HEK293 (cell line): Measurements from ENCODE around the gene UNCX.

Experiments used
- CTCF ChIP-seq: fragments of 450-650 bp; formaldehyde crosslinking; IDR thresholded peaks from 2 replicates; pipeline ENCODE4 v1.5.1; 2016; ENCODE audit warnings: missing biosample characterization, missing genetic modification characterization
- KLF7 ChIP-seq: fragments of 450-650 bp; formaldehyde crosslinking; IDR thresholded peaks from 2 replicates; pipeline ENCODE4 v1.5.1; 2016; ENCODE audit warnings: missing biosample characterization, missing genetic modification characterization, borderline replicate concordance
- REST ChIP-seq: fragments of 450-650 bp; formaldehyde crosslinking; IDR thresholded peaks from 2 replicates; pipeline ENCODE4 v1.5.1; 2016; ENCODE audit warnings: missing biosample characterization, missing genetic modification characterization
- SETDB1 ChIP-seq: IDR thresholded peaks from one replicate; pipeline ENCODE4 v1.6.1; 2017; ENCODE audit warnings: mild to moderate bottlenecking, low read length, moderate library complexity, mixed read lengths; ENCODE audit not compliant: insufficient read length
- ZNF23 ChIP-seq: fragments of 450-650 bp; formaldehyde crosslinking; IDR thresholded peaks from 2 replicates; pipeline ENCODE4 v1.5.1; 2016; ENCODE audit warnings: missing biosample characterization, missing genetic modification characterization, borderline replicate concordance
- ZNF24 ChIP-seq: fragments of 450-650 bp; formaldehyde crosslinking; IDR thresholded peaks from 2 replicates; pipeline ENCODE4 v1.5.1; 2016; ENCODE audit warnings: missing biosample characterization, missing genetic modification characterization
- ZNF529 ChIP-seq: fragments of 450-650 bp; formaldehyde crosslinking; IDR thresholded peaks from 2 replicates; pipeline ENCODE4 v1.5.1; 2017; ENCODE audit warnings: missing genetic modification characterization, missing biosample characterization; ENCODE audit not compliant: insufficient replicate concordance
- ZNF707 ChIP-seq: fragments of 450-650 bp; formaldehyde crosslinking; IDR thresholded peaks from 2 replicates; pipeline ENCODE4 v1.5.1; 2016; ENCODE audit warnings: missing biosample characterization, missing genetic modification characterization
- TF ChIP-seq, protein P1 (sequence below): fragments of 450-650 bp; formaldehyde crosslinking; IDR thresholded peaks from 2 replicates; pipeline ENCODE4 v1.5.1; 2016; ENCODE audit warnings: missing biosample characterization, missing genetic modification characterization, borderline replicate concordance
- TF ChIP-seq, protein P2 (sequence below): fragments of 450-650 bp; formaldehyde crosslinking; IDR thresholded peaks from 2 replicates; pipeline ENCODE4 v1.5.1; 2016; ENCODE audit warnings: missing biosample characterization, missing genetic modification characterization

- no peak for TF ChIP-seq ZNF23 (tag by site-specific recombination)
- TF ChIP-seq, protein P1, sequence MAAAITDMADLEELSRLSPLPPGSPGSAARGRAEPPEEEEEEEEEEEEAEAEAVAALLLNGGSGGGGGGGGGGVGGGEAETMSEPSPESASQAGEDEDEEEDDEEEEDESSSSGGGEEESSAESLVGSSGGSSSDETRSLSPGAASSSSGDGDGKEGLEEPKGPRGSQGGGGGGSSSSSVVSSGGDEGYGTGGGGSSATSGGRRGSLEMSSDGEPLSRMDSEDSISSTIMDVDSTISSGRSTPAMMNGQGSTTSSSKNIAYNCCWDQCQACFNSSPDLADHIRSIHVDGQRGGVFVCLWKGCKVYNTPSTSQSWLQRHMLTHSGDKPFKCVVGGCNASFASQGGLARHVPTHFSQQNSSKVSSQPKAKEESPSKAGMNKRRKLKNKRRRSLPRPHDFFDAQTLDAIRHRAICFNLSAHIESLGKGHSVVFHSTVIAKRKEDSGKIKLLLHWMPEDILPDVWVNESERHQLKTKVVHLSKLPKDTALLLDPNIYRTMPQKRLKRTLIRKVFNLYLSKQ (tag by site-specific recombination) = no peak
- TF ChIP-seq SETDB1 = no peak
- TF ChIP-seq CTCF (tag by site-specific recombination) = no peak
- no peak for TF ChIP-seq REST
- TF ChIP-seq ZNF707 (tag by site-specific recombination) = no peak
- no peak for TF ChIP-seq ZNF24
- no peak for TF ChIP-seq KLF7 (tag by site-specific recombination)
- TF ChIP-seq ZNF529 (tag by site-specific recombination) = no peak
- TF ChIP-seq, protein P2, sequence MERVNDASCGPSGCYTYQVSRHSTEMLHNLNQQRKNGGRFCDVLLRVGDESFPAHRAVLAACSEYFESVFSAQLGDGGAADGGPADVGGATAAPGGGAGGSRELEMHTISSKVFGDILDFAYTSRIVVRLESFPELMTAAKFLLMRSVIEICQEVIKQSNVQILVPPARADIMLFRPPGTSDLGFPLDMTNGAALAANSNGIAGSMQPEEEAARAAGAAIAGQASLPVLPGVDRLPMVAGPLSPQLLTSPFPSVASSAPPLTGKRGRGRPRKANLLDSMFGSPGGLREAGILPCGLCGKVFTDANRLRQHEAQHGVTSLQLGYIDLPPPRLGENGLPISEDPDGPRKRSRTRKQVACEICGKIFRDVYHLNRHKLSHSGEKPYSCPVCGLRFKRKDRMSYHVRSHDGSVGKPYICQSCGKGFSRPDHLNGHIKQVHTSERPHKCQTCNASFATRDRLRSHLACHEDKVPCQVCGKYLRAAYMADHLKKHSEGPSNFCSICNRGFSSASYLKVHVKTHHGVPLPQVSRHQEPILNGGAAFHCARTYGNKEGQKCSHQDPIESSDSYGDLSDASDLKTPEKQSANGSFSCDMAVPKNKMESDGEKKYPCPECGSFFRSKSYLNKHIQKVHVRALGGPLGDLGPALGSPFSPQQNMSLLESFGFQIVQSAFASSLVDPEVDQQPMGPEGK (tag by site-specific recombination) = no peak; the same call in 1 of the 2 replicates
These were observed 2.3 kb downstream of the UNCX start for GRCh38 chr7:1234881-1235500.
